ENCODE results near the gene TCF7L1. TPM values are rescaled to one million over a fixed set of nuclear protein-coding genes. Genes with fewer than 3 reads are reported as not detected.

Gene TCF7L1
- total and polyA plus RNA-seq, 2 of the 13 experiments (the other 11 are each of a cell fraction or from before 2014, with no cell fraction given) = 0.04 to 0.15 TPM

GRCh38 chr2:85240055-85240454, 106.9 kb downstream of the TCF7L1 start (continued):
- TF ChIP-seq ZNF142 (CRISPR knock-in tag; IDR thresholded peaks at IDR 0.05) = no peak
- TF ChIP-seq ZNF326 (CRISPR knock-in tag; IDR thresholded peaks at IDR 0.05; ENCODE audit: borderline replicate concordance) = no peak
- no peak for TF ChIP-seq NFKB2 (CRISPR knock-in tag; IDR thresholded peaks at IDR 0.05; ENCODE audit: borderline replicate concordance)
- no peak for TF ChIP-seq U2AF2 (IDR thresholded peaks at IDR 0.05; ENCODE audit: low read depth, low read length)
- TF ChIP-seq TGIF2 (CRISPR knock-in tag; IDR thresholded peaks at IDR 0.05) = no peak
- TF ChIP-seq ZSCAN21 (CRISPR knock-in tag; IDR thresholded peaks at IDR 0.05; ENCODE audit: borderline replicate concordance) = no peak
- no peak for TF ChIP-seq ZNF382 (CRISPR knock-in tag; IDR thresholded peaks at IDR 0.05; ENCODE audit: borderline replicate concordance)
- no peak for TF ChIP-seq ZNF614 (CRISPR knock-in tag; IDR thresholded peaks at IDR 0.05; ENCODE audit: borderline replicate concordance)
- no peak for TF ChIP-seq CBX5 (CRISPR knock-in tag; IDR thresholded peaks at IDR 0.05; ENCODE audit: borderline replicate concordance)

Data from HepG2 (cell line).